Stimulated activated CD8-positive, alpha-beta memory T cell treated with anti-CD3 and anti-CD28 coated beads, Interleukin-12 subunit alpha, Interleukin-12 subunit beta, amount 100 ng/mL, for 24 hours (primary cell): ENCODE data around the gene CACNA2D3.

Experiments used
- DNase-seq: peaks from one replicate; pipeline ENCODE4 v3.0.0-alpha.2; 2020; ENCODE audit errors: extremely low read depth

Gene CACNA2D3

GRCh38 chr3:54127499-54128056 is 5.2 kb downstream of the CACNA2D3 start:
- DNase-seq, result no peak

GRCh38 chr3:54131026-54131605 is 8.8 kb downstream of the CACNA2D3 start:
- DNase-seq, result no peak

GRCh38 chr3:54131890-54132289 is 9.5 kb downstream of the CACNA2D3 start:
- DNase-seq, result no peak

GRCh38 chr3:54132685-54133084 is 10.3 kb downstream of the CACNA2D3 start:
- no peak for DNase-seq

- no peak for DNase-seq
These were observed 10.8 kb downstream of the CACNA2D3 start for GRCh38 chr3:54133196-54133595.

GRCh38 chr3:54134155-54134554 is 11.8 kb downstream of the CACNA2D3 start:
- DNase-seq, result no peak

GRCh38 chr3:54134713-54135112 is 12.4 kb downstream of the CACNA2D3 start:
- DNase-seq, result no peak

- no peak for DNase-seq
These were observed 15.0 kb downstream of the CACNA2D3 start for GRCh38 chr3:54137311-54137710.

- DNase-seq, result no peak
These were observed 16.7 kb downstream of the CACNA2D3 start for GRCh38 chr3:54138937-54139547.

GRCh38 chr3:54139630-54140029 is 17.3 kb downstream of the CACNA2D3 start:
- no peak for DNase-seq

GRCh38 chr3:54144284-54144683 is 21.9 kb downstream of the CACNA2D3 start:
- no peak for DNase-seq

GRCh38 chr3:54146506-54147239 is 24.3 kb downstream of the CACNA2D3 start:
- no peak for DNase-seq

GRCh38 chr3:54150864-54151467 is 28.6 kb downstream of the CACNA2D3 start:
- no peak for DNase-seq

GRCh38 chr3:54153477-54153876 is 31.1 kb downstream of the CACNA2D3 start:
- no peak for DNase-seq

- DNase-seq, result no peak
These were observed 35.5 kb downstream of the CACNA2D3 start for GRCh38 chr3:54157860-54158259.

- DNase-seq, result no peak
These were observed 37.6 kb downstream of the CACNA2D3 start for GRCh38 chr3:54159917-54160316.

GRCh38 chr3:54163441-54163840 is 41.1 kb downstream of the CACNA2D3 start:
- DNase-seq, result no peak

- DNase-seq, result no peak
These were observed 42.0 kb downstream of the CACNA2D3 start for GRCh38 chr3:54164192-54164975.

GRCh38 chr3:54165865-54166264 is 43.5 kb downstream of the CACNA2D3 start:
- no peak for DNase-seq

GRCh38 chr3:54167999-54168398 is 45.6 kb downstream of the CACNA2D3 start:
- no peak for DNase-seq

- DNase-seq, result no peak
These were observed 46.1 kb downstream of the CACNA2D3 start for GRCh38 chr3:54168451-54168850.

- no peak for DNase-seq
These were observed 47.2 kb downstream of the CACNA2D3 start for GRCh38 chr3:54169524-54169923.
